ENCODE results near the gene ISG15. TPM values are rescaled to one million over a fixed set of nuclear protein-coding genes. Genes with fewer than 3 reads are reported as not detected.

Gene ISG15
- total RNA-seq, 1 experiment from 2014 or later = 63.1 TPM

GRCh38 chr1:981955-982558 is 31.2 kb upstream of the ISG15 start, which contains the start of gene PERM1:
TSS of gene PERM1 (minus strand) at chr1:982093. CDS start at chr1:981029, 1,064 bp downstream.
- TF ChIP-seq CTCF (IDR thresholded peaks at IDR 0.05; ENCODE audit: insufficient read depth in 1 of 2, low read depth in 1 of 2, low read length in 1 of 2, severe bottlenecking in 1 of 2, unreplicated experiment in 1 of 2) = no peak
- H3K36me3 Mint-ChIP-seq (ENCODE audit: insufficient read depth, unreplicated experiment) = peaks cover 9% of the 10 kb centered on the region
- no TSS peak for BruUV-seq (replicated peaks)
- H3K4me1 Mint-ChIP-seq (ENCODE audit: low read depth, unreplicated experiment) = peaks cover 6% of the 10 kb centered on the region
- no peak for DNase-seq
- intact Hi-C loops (cut with micrococcal nuclease; ENCODE audit: unreplicated experiment) = loop anchor here (5.0 kb wide), 1 partner anchor 80 kb away; no protein-coding TSS in a partner anchor
- H3K27ac Mint-ChIP-seq (ENCODE audit: unreplicated experiment) = no peak within 1 kb of the TSS
- POLR2A ChIA-PET = interaction anchor here (0.9 kb wide), 1 partner anchor 18 kb away, joined by 3 read pairs; no protein-coding TSS in a partner anchor
- Histone ChIP-seq H3K9me3 (no peaks in the 10 kb centered on the region), H3K4me1 (no peaks in the 10 kb centered on the region), H3K4me3 (ENCODE audit: low read depth, low read length) (no peak within 1 kb of the TSS), H3K36me3 (ENCODE audit: control insufficient read depth, insufficient read depth, low read length) (no peaks in the 10 kb centered on the region), H3K27me3 (replicated peaks; ENCODE audit: control insufficient read depth, insufficient read depth, low read length) (no peaks in the 10 kb centered on the region)
- H3K9me3 Mint-ChIP-seq (ENCODE audit: unreplicated experiment) = no peaks in the 10 kb centered on the region
- H3K27me3 Mint-ChIP-seq (ENCODE audit: insufficient read depth, unreplicated experiment) = no peaks in the 10 kb centered on the region
- H3K4me3 Mint-ChIP-seq (ENCODE audit: unreplicated experiment) = no peak within 1 kb of the TSS
- CTCF ChIA-PET = interaction anchor here (1.5 kb wide), 1 partner anchor 82 kb away, joined by 5 read pairs; no protein-coding TSS in a partner anchor

- Histone ChIP-seq H3K4me1 (no peaks in the 10 kb centered on the region), H3K36me3 (ENCODE audit: control insufficient read depth, insufficient read depth, low read length) (no peaks in the 10 kb centered on the region), H3K4me3 (ENCODE audit: low read depth, low read length) (no peak overlapping the region), H3K27me3 (replicated peaks; ENCODE audit: control insufficient read depth, insufficient read depth, low read length) (no peaks in the 10 kb centered on the region), H3K9me3 (no peaks in the 10 kb centered on the region)
- intact Hi-C loops (cut with micrococcal nuclease; ENCODE audit: unreplicated experiment) = loop anchor here (5.0 kb wide), 1 partner anchor 79 kb away; no protein-coding TSS in a partner anchor
- Mint-ChIP-seq H3K27me3 (ENCODE audit: insufficient read depth, unreplicated experiment) (no peaks in the 10 kb centered on the region), H3K27ac (ENCODE audit: unreplicated experiment) (no peak overlapping the region), H3K9me3 (ENCODE audit: unreplicated experiment) (no peaks in the 10 kb centered on the region), H3K4me1 (ENCODE audit: low read depth, unreplicated experiment) (peaks cover 6% of the 10 kb centered on the region), H3K4me3 (ENCODE audit: unreplicated experiment) (no peak overlapping the region), H3K36me3 (ENCODE audit: insufficient read depth, unreplicated experiment) (peaks cover 7% of the 10 kb centered on the region)
- no peak for DNase-seq
- POLR2A ChIA-PET = no interaction called here
- CTCF ChIA-PET = interaction anchor here (0.6 to 1.5 kb wide), 3 partner anchors 24 to 264 kb away, joined by 3 to 7 read pairs (median 5); no protein-coding TSS in a partner anchor
- BruUV-seq (replicated peaks) = no TSS peak
- no peak for TF ChIP-seq CTCF (IDR thresholded peaks at IDR 0.05; ENCODE audit: insufficient read depth in 1 of 2, low read depth in 1 of 2, low read length in 1 of 2, severe bottlenecking in 1 of 2, unreplicated experiment in 1 of 2)
Measured at GRCh38 chr1:982765-983436, 30.4 kb upstream of the ISG15 start.

GRCh38 chr1:983798-984475 is 29.4 kb upstream of the ISG15 start:
- POLR2A ChIA-PET = interaction anchor here (0.6 to 1.3 kb wide), 2 partner anchors 18 to 41 kb away, joined by 5 to 8 read pairs; no protein-coding TSS in a partner anchor
- Mint-ChIP-seq H3K27ac (ENCODE audit: unreplicated experiment) (no peak overlapping the region), H3K36me3 (ENCODE audit: insufficient read depth, unreplicated experiment) (peaks cover 4% of the 10 kb centered on the region), H3K9me3 (ENCODE audit: unreplicated experiment) (no peaks in the 10 kb centered on the region), H3K4me1 (ENCODE audit: low read depth, unreplicated experiment) (no peaks in the 10 kb centered on the region), H3K27me3 (ENCODE audit: insufficient read depth, unreplicated experiment) (no peaks in the 10 kb centered on the region), H3K4me3 (ENCODE audit: unreplicated experiment) (no peak overlapping the region)
- Histone ChIP-seq H3K36me3 (ENCODE audit: control insufficient read depth, insufficient read depth, low read length) (no peaks in the 10 kb centered on the region), H3K27me3 (replicated peaks; ENCODE audit: control insufficient read depth, insufficient read depth, low read length) (no peaks in the 10 kb centered on the region), H3K4me3 (ENCODE audit: low read depth, low read length) (no peak overlapping the region), H3K9me3 (no peaks in the 10 kb centered on the region), H3K4me1 (no peaks in the 10 kb centered on the region)
- BruUV-seq (replicated peaks) = no TSS peak
- peak in 1 of 2 experiments; percentile 73 for DNase-seq
- CTCF ChIA-PET = interaction anchor here (0.6 to 1.5 kb wide), 5 partner anchors 10 to 196 kb away, joined by 4 to 6 read pairs (median 6); no protein-coding TSS in a partner anchor
- intact Hi-C loops (cut with micrococcal nuclease; ENCODE audit: unreplicated experiment) = loop anchor here (2.0 to 5.0 kb wide), 2 partner anchors 78 to 307 kb away; no protein-coding TSS in a partner anchor
- peak; percentile 91 to 93 for TF ChIP-seq CTCF (IDR thresholded peaks at IDR 0.05; ENCODE audit: insufficient read depth in 1 of 2, low read depth in 1 of 2, low read length in 1 of 2, severe bottlenecking in 1 of 2, unreplicated experiment in 1 of 2)
